H1 (cell line): ENCODE measurements around the gene CDKN2C. TPM values are rescaled to one million over a fixed set of nuclear protein-coding genes. Genes with fewer than 3 reads are reported as not detected.

Source experiments
- GTF2F1 ChIP-seq: IDR thresholded peaks from 2 replicates; pipeline ENCODE4 v1.6.1; 2012; ENCODE audit warnings: low read depth, low read length, improper control_type of control experiment, borderline replicate concordance
- MAFK ChIP-seq: IDR thresholded peaks from 2 replicates; pipeline ENCODE4 v1.6.1; 2012; ENCODE audit warnings: low read depth, mild to moderate bottlenecking, improper control_type of control experiment, low read length
- NANOG ChIP-seq: IDR thresholded peaks from 2 replicates; pipeline ENCODE4 v1.6.1; 2011; ENCODE audit warnings: low read length, low read depth, mild to moderate bottlenecking, inconsistent platforms; ENCODE audit not compliant: insufficient read depth, poor library complexity, severe bottlenecking
- SIN3A ChIP-seq, 2 experiments: IDR thresholded peaks in 1 of 2; conservative IDR thresholded peaks in 1 of 2; 2 replicates each; pipeline ENCODE4 v1.6.1; 2011 to 2012; ENCODE audit warnings: low read length in 2 of 2, improper control_type of control experiment in 1 of 2, low read depth in 1 of 2, mild to moderate bottlenecking in 1 of 2
- SIX5 ChIP-seq: IDR thresholded peaks from 2 replicates; pipeline ENCODE4 v1.6.1; 2011; ENCODE audit warnings: mild to moderate bottlenecking, low read depth, low read length
- TCF12 ChIP-seq: IDR thresholded peaks from 2 replicates; pipeline ENCODE4 v1.6.1; 2011; ENCODE audit warnings: low read depth, mild to moderate bottlenecking, low read length
- polyA plus RNA-seq, 7 experiments: library from polyadenylated mRNA; depleted of rRNA in 3 of 7; stranded (reverse) in 5 of 7; unstranded in 2 of 7; fragments of >200 nt in 5 of 7; fragments of 200-250 nt in 2 of 7; gene quantifications; 1 replicate in 5 of 7; 2 replicates in 1 of 7; 4 replicates in 1 of 7; pipeline versions ENCODE4 v1.2.1 to v1.2.3, GENCODE V29; 2011 to 2013; ENCODE audit warnings: missing spikeins in 2 of 7, mixed read lengths in 2 of 7
- total RNA-seq: library from RNA; stranded (reverse); fragmentation: NEBNext Ultra II Directional; extraction: Animal tissue kit (Norgen Biotek cat#: 25700); gene quantifications from 2 replicates; pipeline ENCODE4 v1.2.1, GENCODE V29; 2021

Gene CDKN2C
- total and polyA plus RNA-seq, 2 of the 8 experiments (the other 6 are each of a cell fraction or from before 2014, with no cell fraction given) = not detected

GRCh38 chr1:50981741-50982140 lies 11.7 kb downstream of the CDKN2C start (continued):
- TF ChIP-seq GTF2F1 (no peak), TCF12 (no peak), NANOG (no peak), MAFK (no peak), SIX5 (no peak), SIN3A (conservative IDR thresholded peaks at IDR 0.05 in 1 of 2, IDR thresholded peaks at IDR 0.05 in 1 of 2; ENCODE audit: low read depth in 1 of 2, low read length in 2 of 2) (no peak)
- TF ChIP-seq, all 59 proteins: peak for 0
